Liver (tissue), 9 donors: ENCODE measurements around the gene RYR3. TPM values are rescaled to one million over a fixed set of nuclear protein-coding genes. Genes with fewer than 3 reads are reported as not detected.

Experiments
- DNase-seq: peaks from one replicate; pipeline ENCODE4 v3.0.0-alpha.2; 2017; ENCODE audit warnings: low spot score
- H3K27ac ChIP-seq, 2 donors: one replicate each; pipeline ENCODE4 v1.7.0; 2013; ENCODE audit warnings: inconsistent platforms in 2 of 2, low read length in 2 of 2, control low read depth in 1 of 2, low read depth in 1 of 2, mild to moderate bottlenecking in 1 of 2
- H3K27me3 ChIP-seq, 4 donors: one replicate each; pipeline versions ENCODE4 v1.6.1 to v1.7.0; 2013; ENCODE audit warnings: low read length in 3 of 4, inconsistent platforms in 1 of 4, mild to moderate bottlenecking in 1 of 4, moderate library complexity in 1 of 4; ENCODE audit not compliant: control insufficient read depth in 4 of 4, insufficient read depth in 4 of 4
- H3K36me3 ChIP-seq, 4 donors: one replicate each; pipeline versions ENCODE4 v1.6.1 to v1.7.0; 2013; ENCODE audit warnings: low read length in 3 of 4, mild to moderate bottlenecking in 3 of 4, low read depth in 1 of 4, moderate library complexity in 1 of 4; ENCODE audit not compliant: control insufficient read depth in 4 of 4, insufficient read depth in 3 of 4
- H3K4me1 ChIP-seq, 4 donors: one replicate each; pipeline versions ENCODE4 v1.6.1 to v1.7.0; 2013; ENCODE audit warnings: low read length in 3 of 4, mild to moderate bottlenecking in 3 of 4, moderate library complexity in 1 of 4; ENCODE audit not compliant: control insufficient read depth in 4 of 4, insufficient read depth in 4 of 4
- H3K4me3 ChIP-seq, 3 donors: one replicate each; pipeline versions ENCODE4 v1.6.1 to v1.7.0; 2013; ENCODE audit warnings: low read length in 3 of 3, control low read depth in 1 of 3, low read depth in 1 of 3, mild to moderate bottlenecking in 1 of 3
- H3K9ac ChIP-seq, 2 donors: one replicate each; pipeline ENCODE4 v1.7.0; 2013; ENCODE audit warnings: low read length in 2 of 2, mild to moderate bottlenecking in 2 of 2, moderate library complexity in 2 of 2, control low read depth in 1 of 2, low read depth in 1 of 2
- H3K9me3 ChIP-seq, 4 donors: one replicate each; pipeline versions ENCODE4 v1.6.1 to v1.7.0; 2013; ENCODE audit warnings: low read length in 3 of 4; ENCODE audit not compliant: control insufficient read depth in 4 of 4
- ATF3 ChIP-seq: IDR thresholded peaks from 2 replicates; pipeline ENCODE4 v1.6.1; 2016; ENCODE audit warnings: antibody characterized with exemption
- EGR1 ChIP-seq, 2 donors: IDR thresholded peaks; 2 replicates each; pipeline ENCODE4 v1.6.1; 2016 to 2018; ENCODE audit warnings: antibody characterized with exemption in 2 of 2, low read depth in 2 of 2
- FOXA1 ChIP-seq: IDR thresholded peaks from 2 replicates; pipeline ENCODE4 v1.6.1; 2016; ENCODE audit warnings: antibody characterized with exemption
- FOXA2 ChIP-seq: IDR thresholded peaks from 2 replicates; pipeline ENCODE4 v1.6.1; 2016; ENCODE audit warnings: antibody characterized with exemption
- GABPA ChIP-seq, 2 donors: IDR thresholded peaks in 1 of 2; conservative IDR thresholded peaks in 1 of 2; 2 replicates each; pipeline ENCODE4 v1.6.1; 2016; ENCODE audit warnings: antibody characterized with exemption in 2 of 2, mild to moderate bottlenecking in 1 of 2, moderate library complexity in 1 of 2
- HNF4A ChIP-seq, 2 donors: conservative IDR thresholded peaks; 2 replicates each; pipeline ENCODE4 v1.6.1; 2016; ENCODE audit warnings: antibody characterized with exemption in 2 of 2, mild to moderate bottlenecking in 2 of 2
- HNF4G ChIP-seq: IDR thresholded peaks from 2 replicates; pipeline ENCODE4 v1.6.1; 2016; ENCODE audit warnings: antibody characterized with exemption
- JUND ChIP-seq, 2 donors: IDR thresholded peaks; 2 replicates each; pipeline ENCODE4 v1.6.1; 2016; ENCODE audit warnings: antibody characterized with exemption in 2 of 2
- NR2F2 ChIP-seq: IDR thresholded peaks from 2 replicates; pipeline ENCODE4 v1.6.1; 2016; ENCODE audit warnings: antibody characterized with exemption
- RAD21 ChIP-seq, 2 donors: IDR thresholded peaks; 2 replicates each; pipeline ENCODE4 v1.6.1; 2016; ENCODE audit warnings: antibody characterized with exemption in 2 of 2, mild to moderate bottlenecking in 2 of 2
- RXRA ChIP-seq, 2 donors: IDR thresholded peaks; 2 replicates each; pipeline ENCODE4 v1.6.1; 2017 to 2018; ENCODE audit warnings: antibody characterized with exemption in 2 of 2, mild to moderate bottlenecking in 1 of 2
- SP1 ChIP-seq: IDR thresholded peaks from 2 replicates; pipeline ENCODE4 v1.6.1; 2018; ENCODE audit warnings: antibody characterized with exemption, mild to moderate bottlenecking
- TAF1 ChIP-seq: conservative IDR thresholded peaks from 2 replicates; pipeline ENCODE4 v1.6.1; 2016; ENCODE audit warnings: antibody characterized with exemption, mild to moderate bottlenecking
- YY1 ChIP-seq: IDR thresholded peaks from 2 replicates; pipeline ENCODE4 v1.6.1; 2016; ENCODE audit warnings: antibody characterized with exemption, mild to moderate bottlenecking
- ZBTB33 ChIP-seq: IDR thresholded peaks from 2 replicates; pipeline ENCODE4 v1.6.1; 2016; ENCODE audit warnings: antibody characterized with exemption
- WGBS: extraction: QIAGEN DNeasy Blood & Tissue Kit; methylation state at CpG from one replicate; pipeline ENCODE4 v1.1.7; 2013; 5-methylcytosine and 5-hydroxymethylcytosine counted together
- polyA plus RNA-seq, 2 donors: library from polyadenylated mRNA; stranded (reverse) in 1 of 2; unstranded in 1 of 2; fragments of 200-250 nt in 1 of 2; fragments of >200 nt in 1 of 2; fragmentation: Nextera tagmentation in 1 of 2; extraction: Ambion mirVana in 1 of 2; gene quantifications; one replicate each; pipeline versions ENCODE4 v1.2.1 to v1.2.3, GENCODE V29; 2013 to 2015
- total RNA-seq, 2 donors: library from RNA; depleted of rRNA; stranded (reverse); fragments of >200 nt; gene quantifications; one replicate each; pipeline ENCODE4 v1.2.3, GENCODE V29; 2014
- TF ChIP-seq, protein P1 (sequence below): fragments of 150-350 bp; IDR thresholded peaks from 2 replicates; pipeline ENCODE4 v1.5.1; 2017; ENCODE audit warnings: improper control_type of control experiment, low read depth, low read length; ENCODE audit not compliant: missing input control
- TF ChIP-seq, protein P2 (sequence below): IDR thresholded peaks from 2 replicates; pipeline ENCODE4 v1.6.1; 2016; ENCODE audit warnings: antibody characterized with exemption, mild to moderate bottlenecking
- donor health status: healthy.
- donor health status: healthy.
- donor health status: healthy.
- donor health status: healthy.
- donor health status: healthy.

RYR3 gene
- total and polyA plus RNA-seq, 4 donors: 0.01 to 1.1 (median 0.22) TPM

GRCh38 chr15:33311312-33311971 is 675 bp downstream of the RYR3 start (continued):
- no peak for TF ChIP-seq EGR1 (IDR thresholded peaks at IDR 0.05; ENCODE audit: low read depth in 2 of 2)
- no peak for TF ChIP-seq FOXA2
- no peak for TF ChIP-seq SP1

DNA sequence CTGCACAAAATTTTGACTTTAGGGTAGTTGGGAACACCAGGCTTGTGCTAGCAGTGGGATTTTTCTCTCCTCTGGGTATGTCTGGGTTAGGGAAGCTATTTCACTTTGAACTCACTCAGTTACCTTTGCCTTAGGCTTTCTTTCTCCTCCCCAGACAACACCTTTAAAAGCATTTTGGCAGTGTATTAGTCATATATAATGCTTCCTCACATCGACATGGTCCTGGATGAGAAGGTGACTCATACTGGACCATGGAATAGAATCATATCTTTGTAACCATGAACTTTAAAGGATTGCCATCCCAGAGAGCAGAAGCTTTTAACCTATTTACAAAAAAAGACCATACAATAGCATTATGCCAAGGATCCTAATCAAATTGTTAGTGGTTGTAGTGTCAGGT is 2.7 kb downstream of the RYR3 start:
- Histone ChIP-seq H3K4me1 (peaks cover 0 to 6% (median 3%) of the 10 kb centered on the region in 4 donors), H3K36me3 (no peaks in the 10 kb centered on the region), H3K9me3 (no peaks in the 10 kb centered on the region), H3K9ac (no peak overlapping the region), H3K4me3 (no peak overlapping the region), H3K27me3 (peaks cover 3 to 13% (median 7%) of the 10 kb centered on the region in 4 donors), H3K27ac (no peak overlapping the region)
- no peak for DNase-seq
- WGBS: 72% methylated on average over 1 of the region's 1 CpG
- no peak for TF ChIP-seq FOXA2
- TF ChIP-seq RAD21 (IDR thresholded peaks at IDR 0.05): no peak
- TF ChIP-seq NR2F2: no peak
- no peak for TF ChIP-seq TAF1
- no peak for TF ChIP-seq YY1
- no peak for TF ChIP-seq GABPA (IDR thresholded peaks at IDR 0.05 in 1 of 2, conservative IDR thresholded peaks at IDR 0.05 in 1 of 2)
- no peak for TF ChIP-seq EGR1 (IDR thresholded peaks at IDR 0.05; ENCODE audit: low read depth in 2 of 2)
- TF ChIP-seq, protein P1, sequence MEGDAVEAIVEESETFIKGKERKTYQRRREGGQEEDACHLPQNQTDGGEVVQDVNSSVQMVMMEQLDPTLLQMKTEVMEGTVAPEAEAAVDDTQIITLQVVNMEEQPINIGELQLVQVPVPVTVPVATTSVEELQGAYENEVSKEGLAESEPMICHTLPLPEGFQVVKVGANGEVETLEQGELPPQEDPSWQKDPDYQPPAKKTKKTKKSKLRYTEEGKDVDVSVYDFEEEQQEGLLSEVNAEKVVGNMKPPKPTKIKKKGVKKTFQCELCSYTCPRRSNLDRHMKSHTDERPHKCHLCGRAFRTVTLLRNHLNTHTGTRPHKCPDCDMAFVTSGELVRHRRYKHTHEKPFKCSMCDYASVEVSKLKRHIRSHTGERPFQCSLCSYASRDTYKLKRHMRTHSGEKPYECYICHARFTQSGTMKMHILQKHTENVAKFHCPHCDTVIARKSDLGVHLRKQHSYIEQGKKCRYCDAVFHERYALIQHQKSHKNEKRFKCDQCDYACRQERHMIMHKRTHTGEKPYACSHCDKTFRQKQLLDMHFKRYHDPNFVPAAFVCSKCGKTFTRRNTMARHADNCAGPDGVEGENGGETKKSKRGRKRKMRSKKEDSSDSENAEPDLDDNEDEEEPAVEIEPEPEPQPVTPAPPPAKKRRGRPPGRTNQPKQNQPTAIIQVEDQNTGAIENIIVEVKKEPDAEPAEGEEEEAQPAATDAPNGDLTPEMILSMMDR: no peak
- no peak for TF ChIP-seq HNF4G
- no peak for TF ChIP-seq SP1
- no peak for TF ChIP-seq FOXA1
- TF ChIP-seq ATF3: no peak
- TF ChIP-seq, protein P2, sequence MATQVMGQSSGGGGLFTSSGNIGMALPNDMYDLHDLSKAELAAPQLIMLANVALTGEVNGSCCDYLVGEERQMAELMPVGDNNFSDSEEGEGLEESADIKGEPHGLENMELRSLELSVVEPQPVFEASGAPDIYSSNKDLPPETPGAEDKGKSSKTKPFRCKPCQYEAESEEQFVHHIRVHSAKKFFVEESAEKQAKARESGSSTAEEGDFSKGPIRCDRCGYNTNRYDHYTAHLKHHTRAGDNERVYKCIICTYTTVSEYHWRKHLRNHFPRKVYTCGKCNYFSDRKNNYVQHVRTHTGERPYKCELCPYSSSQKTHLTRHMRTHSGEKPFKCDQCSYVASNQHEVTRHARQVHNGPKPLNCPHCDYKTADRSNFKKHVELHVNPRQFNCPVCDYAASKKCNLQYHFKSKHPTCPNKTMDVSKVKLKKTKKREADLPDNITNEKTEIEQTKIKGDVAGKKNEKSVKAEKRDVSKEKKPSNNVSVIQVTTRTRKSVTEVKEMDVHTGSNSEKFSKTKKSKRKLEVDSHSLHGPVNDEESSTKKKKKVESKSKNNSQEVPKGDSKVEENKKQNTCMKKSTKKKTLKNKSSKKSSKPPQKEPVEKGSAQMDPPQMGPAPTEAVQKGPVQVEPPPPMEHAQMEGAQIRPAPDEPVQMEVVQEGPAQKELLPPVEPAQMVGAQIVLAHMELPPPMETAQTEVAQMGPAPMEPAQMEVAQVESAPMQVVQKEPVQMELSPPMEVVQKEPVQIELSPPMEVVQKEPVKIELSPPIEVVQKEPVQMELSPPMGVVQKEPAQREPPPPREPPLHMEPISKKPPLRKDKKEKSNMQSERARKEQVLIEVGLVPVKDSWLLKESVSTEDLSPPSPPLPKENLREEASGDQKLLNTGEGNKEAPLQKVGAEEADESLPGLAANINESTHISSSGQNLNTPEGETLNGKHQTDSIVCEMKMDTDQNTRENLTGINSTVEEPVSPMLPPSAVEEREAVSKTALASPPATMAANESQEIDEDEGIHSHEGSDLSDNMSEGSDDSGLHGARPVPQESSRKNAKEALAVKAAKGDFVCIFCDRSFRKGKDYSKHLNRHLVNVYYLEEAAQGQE: no peak
- TF ChIP-seq RXRA (IDR thresholded peaks at IDR 0.05): no peak
- TF ChIP-seq JUND (IDR thresholded peaks at IDR 0.05): no peak
- no peak for TF ChIP-seq HNF4A (conservative IDR thresholded peaks at IDR 0.05)

GRCh38 chr15:33314069-33314468 is 3.3 kb downstream of the RYR3 start:
- no peak overlapping the region for H3K27ac ChIP-seq
- TF ChIP-seq TAF1 (no peak), ZBTB33 (no peak), RAD21 (IDR thresholded peaks at IDR 0.05) (no peak), SP1 (no peak), ATF3 (no peak), FOXA1 (no peak), EGR1 (IDR thresholded peaks at IDR 0.05; ENCODE audit: low read depth in 2 of 2) (no peak), RXRA (IDR thresholded peaks at IDR 0.05) (no peak), YY1 (no peak)
- TF ChIP-seq, protein P1: no peak
- H3K9me3 ChIP-seq: no peaks in the 10 kb centered on the region
- H3K4me3 ChIP-seq: no peak overlapping the region
- DNase-seq: no peak
- WGBS: 79% methylated on average over 5 of the region's 5 CpGs
- peaks cover 0 to 6% (median 3%) of the 10 kb centered on the region in 4 donors for H3K4me1 ChIP-seq
- no peaks in the 10 kb centered on the region for H3K36me3 ChIP-seq
- peaks cover 3 to 13% (median 6%) of the 10 kb centered on the region in 4 donors for H3K27me3 ChIP-seq
- H3K9ac ChIP-seq: no peak overlapping the region
